Tibial nerve (tissue), 3 donors: ENCODE measurements around the gene WDR64.

Experiments
- CTCF ChIP-seq, 5 experiments: fragments of 200-600 bp in 3 of 5; fragments of 450-650 bp in 2 of 5; sonication (generic) in 3 of 5; IDR thresholded peaks; one replicate each; pipeline ENCODE4 v1.5.1; 2016 to 2019; ENCODE audit warnings: antibody characterized with exemption in 5 of 5, mild to moderate bottlenecking in 3 of 5, moderate library complexity in 2 of 5
- POLR2A ChIP-seq, 2 donors: fragments of 450-650 bp; IDR thresholded peaks; one replicate each; pipeline ENCODE4 v1.6.1; 2017; ENCODE audit warnings: antibody characterized with exemption in 2 of 2, mild to moderate bottlenecking in 2 of 2, moderate library complexity in 2 of 2

DNA sequence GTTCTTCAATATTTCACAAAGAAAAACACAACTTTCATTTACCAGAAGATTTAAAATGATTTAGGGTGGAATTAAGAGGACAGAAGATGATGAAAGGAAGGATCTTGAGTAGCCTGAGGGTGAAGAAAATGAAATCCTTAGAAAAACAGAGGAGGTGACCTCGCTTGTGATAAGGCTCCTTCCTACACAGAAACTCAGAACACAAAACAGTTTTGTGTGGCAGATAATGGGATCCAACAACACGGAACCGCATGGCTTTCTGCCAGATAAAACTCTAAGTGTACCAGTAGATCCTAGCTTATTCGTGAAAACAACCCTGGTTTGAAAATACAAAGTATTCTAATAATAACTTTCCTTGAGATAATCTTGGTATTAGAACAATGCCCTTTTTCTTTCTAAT is 121.9 kb downstream of the WDR64 start:
- TF ChIP-seq CTCF (IDR thresholded peaks at IDR 0.05) (no peak), POLR2A (IDR thresholded peaks at IDR 0.05) (no peak)
